DND-41 (cell line): Measurements from ENCODE around the gene CYFIP1.

Experiments used
- ATAC-seq: fragments of 200-7000 bp; cut with Tn5 transposase; 3 replicates; pipeline ENCODE4 v1.9.1; 2021; ENCODE audit warnings: low read depth; ENCODE audit not compliant: insufficient read depth
- DNase-seq: peaks from one replicate; pipeline ENCODE4 v3.0.0-alpha.2; 2020
- H2AFZ ChIP-seq: 2 replicates; pipeline ENCODE4 v1.6.0; 2012; ENCODE audit warnings: low read depth, low read length
- H3K27ac ChIP-seq: 2 replicates; pipeline ENCODE4 v1.5.1; 2012; ENCODE audit warnings: low read length, inconsistent platforms
- H3K27me3 ChIP-seq: fragments of 200-600 bp; sonication (generic); 2 replicates; pipeline ENCODE4 v1.6.0; 2012; ENCODE audit warnings: low read length, mild to moderate bottlenecking, inconsistent platforms; ENCODE audit not compliant: insufficient read depth, poor library complexity
- H3K36me3 ChIP-seq: 2 replicates; pipeline ENCODE4 v1.5.1; 2012; ENCODE audit warnings: low read length, inconsistent platforms; ENCODE audit not compliant: insufficient read depth
- H3K4me1 ChIP-seq: 2 replicates; pipeline ENCODE4 v1.5.1; 2012; ENCODE audit warnings: mild to moderate bottlenecking, low read length; ENCODE audit not compliant: insufficient read depth
- H3K4me2 ChIP-seq: 2 replicates; pipeline ENCODE4 v1.6.0; 2012; ENCODE audit warnings: mild to moderate bottlenecking, moderate library complexity, low read length, inconsistent platforms; ENCODE audit not compliant: insufficient read depth
- H3K4me3 ChIP-seq, 2 experiments: fragments of 200-600 bp in 1 of 2; shearing (Covaris generic) in 1 of 2; 2 replicates each; pipeline ENCODE4 v1.5.1; 2012 to 2016; ENCODE audit warnings: inconsistent platforms in 2 of 2, low read length in 2 of 2, mild to moderate bottlenecking in 2 of 2, low read depth in 1 of 2, moderate library complexity in 1 of 2
- H3K79me2 ChIP-seq: 2 replicates; pipeline ENCODE4 v1.6.0; 2012; ENCODE audit warnings: low read length, inconsistent platforms; ENCODE audit not compliant: insufficient read depth
- H3K9ac ChIP-seq: 2 replicates; pipeline ENCODE4 v1.6.0; 2012; ENCODE audit warnings: low read depth, mild to moderate bottlenecking, inconsistent platforms, low read length, moderate library complexity
- H3K9me3 ChIP-seq: 2 replicates; pipeline ENCODE4 v1.5.1; 2012; ENCODE audit warnings: low read length, moderate library complexity, mild to moderate bottlenecking, inconsistent platforms; ENCODE audit not compliant: insufficient read depth, severe bottlenecking
- H4K20me1 ChIP-seq: 2 replicates; pipeline ENCODE4 v1.6.0; 2012; ENCODE audit warnings: low read length; ENCODE audit not compliant: insufficient read depth
- CTCF ChIP-seq: IDR thresholded peaks from 2 replicates; pipeline ENCODE4 v1.5.1; 2012; ENCODE audit warnings: borderline replicate concordance, low read length, moderate library complexity, mild to moderate bottlenecking; ENCODE audit not compliant: poor library complexity, severe bottlenecking; ENCODE audit errors: extremely low read depth
- EZH2 ChIP-seq: IDR thresholded peaks from 3 replicates; pipeline ENCODE4 v1.6.1; 2012; ENCODE audit warnings: borderline replicate concordance, low read depth, mild to moderate bottlenecking, moderate library complexity, low read length, inconsistent platforms; ENCODE audit not compliant: severe bottlenecking

Gene CYFIP1

GRCh38 chr15:22956978-22957260, 23.2 kb downstream of the CYFIP1 start:
- Histone ChIP-seq H3K27ac (no peak overlapping the region), H3K4me3 (no peak overlapping the region), H4K20me1 (peaks cover 7% of the 10 kb centered on the region; the same call in 1 of the 2 replicates), H3K36me3 (no peaks in the 10 kb centered on the region), H3K9ac (no peak overlapping the region), H2AFZ (no peak overlapping the region), H3K79me2 (no peaks in the 10 kb centered on the region), H3K4me2 (no peak overlapping the region), H3K9me3 (no peaks in the 10 kb centered on the region), H3K27me3 (no peaks in the 10 kb centered on the region), H3K4me1 (no peaks in the 10 kb centered on the region)
- no peak for ATAC-seq
- TF ChIP-seq EZH2 = no peak
- TF ChIP-seq CTCF = no peak
- no peak for DNase-seq

DNA sequence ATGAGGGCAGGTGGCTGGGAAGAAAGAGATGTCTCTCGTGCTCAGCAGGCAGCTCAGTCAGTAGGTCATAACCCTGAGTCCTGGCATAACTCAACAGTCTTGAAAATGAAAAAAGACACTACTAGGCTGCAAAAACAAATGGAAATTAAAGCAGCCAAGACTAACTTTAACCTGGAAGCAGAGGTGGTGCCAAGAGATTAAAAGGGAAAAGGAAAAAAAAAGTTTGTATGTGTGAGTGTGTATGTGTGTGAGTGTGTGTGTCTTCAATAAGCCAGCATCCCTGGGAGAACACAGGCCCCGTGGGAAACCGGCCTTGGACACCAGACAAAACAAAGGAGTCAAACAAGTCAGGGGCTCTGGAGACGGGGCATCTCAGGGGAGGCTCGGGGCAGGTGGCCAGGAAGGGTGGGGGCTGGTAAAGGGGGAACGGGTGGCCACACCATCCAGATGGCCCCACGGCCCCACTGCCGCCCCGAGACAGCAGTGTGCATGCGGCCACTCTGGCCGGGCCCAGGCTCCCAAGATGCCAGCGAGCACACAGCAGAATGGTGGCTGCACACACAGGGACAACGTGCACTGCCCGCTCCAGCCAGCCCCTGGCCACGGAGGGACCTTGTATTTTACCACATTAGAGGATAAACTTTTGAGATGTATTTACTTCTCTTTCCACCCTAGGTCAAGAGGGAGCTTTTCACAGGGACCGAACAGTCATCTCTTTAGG, 23.8 kb downstream of the CYFIP1 start:
- H3K4me1 ChIP-seq = no peaks in the 10 kb centered on the region

DNA sequence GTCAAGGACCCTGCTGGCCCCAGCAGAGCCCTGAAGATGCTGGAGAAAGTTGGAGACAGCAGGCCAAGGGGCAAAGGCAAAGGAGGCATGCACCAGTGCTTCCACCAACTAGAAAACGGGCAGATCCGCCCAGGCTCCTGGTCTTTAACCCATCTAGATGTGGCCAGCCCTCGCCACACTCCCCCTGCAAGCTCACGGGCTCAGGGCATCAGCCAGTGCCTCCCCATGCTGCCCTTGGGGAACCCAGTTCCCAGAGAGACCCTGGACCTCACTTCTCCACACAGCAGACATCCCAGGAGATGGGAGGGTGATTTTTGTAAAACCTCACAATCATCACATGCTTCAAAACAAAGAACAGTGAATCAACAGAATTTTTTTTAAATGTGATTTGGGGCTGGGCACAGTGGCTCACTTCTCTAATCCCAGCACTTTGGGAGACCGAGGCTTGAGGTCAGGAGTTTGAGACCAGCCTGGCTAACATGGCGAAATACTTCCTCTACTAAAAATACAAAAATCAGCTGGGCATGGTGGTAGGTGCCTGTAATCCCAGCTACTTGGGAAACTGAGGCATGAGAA, 24.5 kb downstream of the CYFIP1 start:
- Histone ChIP-seq H3K9me3 (no peaks in the 10 kb centered on the region), H3K9ac (no peak overlapping the region), H2AFZ (no peak overlapping the region), H4K20me1 (peaks cover 7% of the 10 kb centered on the region; the same call in 1 of the 2 replicates), H3K27me3 (no peaks in the 10 kb centered on the region), H3K4me1 (no peaks in the 10 kb centered on the region), H3K4me2 (no peak overlapping the region), H3K4me3 (no peak overlapping the region), H3K27ac (no peak overlapping the region), H3K79me2 (no peaks in the 10 kb centered on the region), H3K36me3 (no peaks in the 10 kb centered on the region)
- ATAC-seq = no peak
- no peak for DNase-seq
- TF ChIP-seq EZH2 (no peak), CTCF (no peak)

More for the DNA sequence above, 23.8 kb downstream of the CYFIP1 start:
- H3K9ac ChIP-seq = no peak overlapping the region
- DNase-seq = no peak
- ATAC-seq = no peak
- H3K9me3 ChIP-seq = no peaks in the 10 kb centered on the region
- no peaks in the 10 kb centered on the region for H3K27me3 ChIP-seq
- peaks cover 7% of the 10 kb centered on the region; the same call in 1 of the 2 replicates for H4K20me1 ChIP-seq
- H3K4me3 ChIP-seq = no peak overlapping the region
- TF ChIP-seq EZH2 (no peak), CTCF (no peak)
- H2AFZ ChIP-seq = no peak overlapping the region
- H3K27ac ChIP-seq = no peak overlapping the region
- no peaks in the 10 kb centered on the region for H3K79me2 ChIP-seq
- H3K36me3 ChIP-seq = no peaks in the 10 kb centered on the region
- H3K4me2 ChIP-seq = no peak overlapping the region
